Mesenchymal stem cell (in vitro differentiated cells and primary cell): Measurements from ENCODE around the gene MAPK12.

Experiments
- DNase-seq: peaks from one replicate; pipeline ENCODE4 v3.0.0-alpha.2; 2013
- H2AFZ ChIP-seq: one replicate; pipeline ENCODE4 v1.6.1; 2013; ENCODE audit warnings: low read depth, mild to moderate bottlenecking, control low read depth, inconsistent platforms, low read length, moderate library complexity
- H2AK5ac ChIP-seq: 2 replicates; pipeline ENCODE4 v1.6.1; 2013; ENCODE audit warnings: low read length, moderate library complexity, mild to moderate bottlenecking, inconsistent platforms; ENCODE audit not compliant: severe bottlenecking
- H2BK120ac ChIP-seq: one replicate; pipeline ENCODE4 v1.6.1; 2013; ENCODE audit warnings: low read depth, mild to moderate bottlenecking, inconsistent platforms, low read length, moderate library complexity
- H2BK12ac ChIP-seq, 2 experiments: one replicate each; pipeline ENCODE4 v1.6.1; 2013; ENCODE audit warnings: inconsistent platforms in 2 of 2, low read length in 2 of 2, mild to moderate bottlenecking in 2 of 2, moderate library complexity in 2 of 2, control low read depth in 1 of 2
- H2BK15ac ChIP-seq: one replicate; pipeline ENCODE4 v1.6.1; 2013; ENCODE audit warnings: mild to moderate bottlenecking, low read depth, inconsistent platforms; ENCODE audit not compliant: poor library complexity, severe bottlenecking
- H2BK5ac ChIP-seq: 2 replicates; pipeline ENCODE4 v1.6.1; 2013; ENCODE audit warnings: low read depth, mild to moderate bottlenecking, low read length, control low read depth, inconsistent platforms; ENCODE audit not compliant: poor library complexity, severe bottlenecking
- H3K14ac ChIP-seq, 2 experiments: one replicate each; pipeline ENCODE4 v1.6.1; 2013; ENCODE audit warnings: inconsistent platforms in 2 of 2, low read length in 2 of 2, control low read depth in 1 of 2, mild to moderate bottlenecking in 1 of 2, moderate library complexity in 1 of 2
- H3K18ac ChIP-seq, 2 experiments: one replicate each; pipeline ENCODE4 v1.6.1; 2013; ENCODE audit warnings: inconsistent platforms in 2 of 2, low read length in 2 of 2, control low read depth in 1 of 2, low read depth in 1 of 2, mild to moderate bottlenecking in 1 of 2
- H3K23ac ChIP-seq, 2 experiments: one replicate each; pipeline ENCODE4 v1.6.1; 2013; ENCODE audit warnings: inconsistent platforms in 2 of 2, low read length in 2 of 2, mild to moderate bottlenecking in 2 of 2, moderate library complexity in 2 of 2, control low read depth in 1 of 2
- H3K27ac ChIP-seq: 2 replicates; pipeline ENCODE4 v1.5.1; 2013; ENCODE audit warnings: mild to moderate bottlenecking, moderate library complexity, low read length, control low read depth, inconsistent platforms; ENCODE audit not compliant: poor library complexity, severe bottlenecking
- H3K27me3 ChIP-seq, 2 experiments: 2 replicates each; pipeline versions ENCODE4 v1.6.1 to v1.7.0; 2013; ENCODE audit warnings: low read length in 2 of 2, mild to moderate bottlenecking in 2 of 2, moderate library complexity in 2 of 2, control low read depth in 1 of 2, inconsistent platforms in 1 of 2; ENCODE audit not compliant: control insufficient read depth in 1 of 2, insufficient read depth in 1 of 2
- H3K36me3 ChIP-seq, 2 experiments: 2 replicates each; pipeline versions ENCODE4 v1.6.1 to v1.7.0; 2013; ENCODE audit warnings: low read length in 2 of 2, control low read depth in 1 of 2, inconsistent platforms in 1 of 2, low read depth in 1 of 2, mild to moderate bottlenecking in 1 of 2; ENCODE audit not compliant: insufficient read depth in 2 of 2, control insufficient read depth in 1 of 2
- H3K4ac ChIP-seq, 2 experiments: one replicate each; pipeline ENCODE4 v1.6.1; 2013; ENCODE audit warnings: inconsistent platforms in 2 of 2, low read length in 2 of 2, mild to moderate bottlenecking in 2 of 2, moderate library complexity in 2 of 2, control low read depth in 1 of 2, low read depth in 1 of 2
- H3K4me1 ChIP-seq: 2 replicates; pipeline ENCODE4 v1.6.1; 2013; ENCODE audit warnings: low read depth, low read length, control low read depth; ENCODE audit not compliant: control insufficient read depth, insufficient read depth
- H3K4me2 ChIP-seq: 2 replicates; pipeline ENCODE4 v1.6.1; 2013; ENCODE audit warnings: low read length, mild to moderate bottlenecking, inconsistent platforms; ENCODE audit not compliant: poor library complexity, severe bottlenecking
- H3K4me3 ChIP-seq, 2 experiments: 2 replicates each; pipeline versions ENCODE4 v1.5.1 to v1.7.0; 2013; ENCODE audit warnings: low read length in 2 of 2, mild to moderate bottlenecking in 2 of 2, control low read depth in 1 of 2, low read depth in 1 of 2; ENCODE audit not compliant: insufficient read depth in 1 of 2
- H3K79me1 ChIP-seq: replicated peaks from 2 replicates; pipeline ENCODE4 v1.6.1; 2013; ENCODE audit warnings: mild to moderate bottlenecking, control low read depth, low read length, inconsistent platforms; ENCODE audit not compliant: poor library complexity, severe bottlenecking
- H3K9ac ChIP-seq: 2 replicates; pipeline ENCODE4 v1.7.0; 2013; ENCODE audit warnings: mild to moderate bottlenecking, low read length, moderate library complexity
- H3K9me3 ChIP-seq: 2 replicates; pipeline ENCODE4 v1.7.0; 2013; ENCODE audit warnings: mild to moderate bottlenecking, low read length; ENCODE audit not compliant: control insufficient read depth
- H4K8ac ChIP-seq: one replicate; pipeline ENCODE4 v1.6.1; 2013; ENCODE audit warnings: inconsistent platforms, mild to moderate bottlenecking, low read length, moderate library complexity
- H4K91ac ChIP-seq: one replicate; pipeline ENCODE4 v1.6.1; 2013; ENCODE audit warnings: mild to moderate bottlenecking, low read length, inconsistent platforms
- WGBS: methylation state at CpG from one replicate; pipeline ENCODE4 v1.1.7; 2013; ENCODE audit warnings: mixed read lengths; 5-methylcytosine and 5-hydroxymethylcytosine counted together

MAPK12 gene

DNA sequence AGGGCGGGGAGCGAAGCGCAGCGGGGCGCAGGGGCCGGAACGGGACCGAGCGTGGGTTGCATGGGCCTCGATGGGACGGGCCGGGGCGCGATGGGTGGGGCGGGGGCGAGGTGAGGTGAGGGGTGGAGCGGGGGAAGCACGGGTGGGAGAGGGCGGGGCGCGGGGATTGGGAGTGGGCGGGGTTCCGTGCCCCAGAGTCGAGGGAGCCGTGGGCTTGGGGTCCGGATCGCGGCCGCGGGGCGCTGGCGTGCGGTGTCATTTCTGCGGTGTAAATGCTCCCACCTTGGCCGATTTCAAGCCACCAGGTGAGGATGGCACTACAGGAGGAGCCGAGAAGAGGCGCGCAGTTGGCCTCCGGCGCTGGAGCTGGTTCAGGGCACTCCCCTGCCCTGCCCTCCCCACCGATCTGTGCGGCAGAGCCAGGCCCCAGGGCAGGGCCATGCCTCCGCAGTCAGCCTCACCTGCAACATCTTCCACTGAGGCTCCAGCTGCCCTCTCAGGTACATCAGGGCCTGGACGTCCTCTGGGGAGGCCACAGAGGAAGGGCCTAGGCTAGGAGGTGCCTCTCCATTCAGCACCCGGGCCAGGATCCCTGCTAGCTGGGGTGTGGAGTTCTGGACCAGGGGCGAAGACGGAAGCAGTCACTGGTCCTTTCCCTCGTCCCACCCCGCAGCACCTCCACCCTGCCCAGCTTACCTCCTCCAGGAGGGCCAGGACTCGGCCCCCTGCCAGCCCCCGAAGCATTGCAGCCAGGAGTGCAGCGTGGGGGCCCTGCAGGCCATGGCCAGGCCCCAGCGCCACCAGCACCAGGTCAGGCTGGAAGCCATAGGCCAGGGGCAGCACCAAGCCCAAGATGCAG is 16.0 kb downstream of the MAPK12 start:
- H2BK12ac ChIP-seq: peak overlapping the region in 1 of 2 experiments; percentile 7
- 22% methylated on average over 26 of the region's 53 CpGs for WGBS
- H3K9me3 ChIP-seq: no peaks in the 10 kb centered on the region
- no peak for DNase-seq
- H3K4me2 ChIP-seq: peak overlapping the region; percentile 87
- no peak overlapping the region for H3K23ac ChIP-seq
- peak overlapping the region; percentile 92 to 93 for H3K4me3 ChIP-seq
- H2BK15ac ChIP-seq: no peak overlapping the region
- H4K91ac ChIP-seq: peak overlapping the region; percentile 93
- peak overlapping the region; percentile 29 to 85 for H3K4ac ChIP-seq
- no peak overlapping the region for H2BK5ac ChIP-seq
- H3K27me3 ChIP-seq: no peaks in the 10 kb centered on the region
- H3K9ac ChIP-seq: peak overlapping the region; percentile 96
- H3K27ac ChIP-seq: peak overlapping the region; percentile 81
- peak overlapping the region; percentile 54 for H2AFZ ChIP-seq
- H3K14ac ChIP-seq: peak overlapping the region in 1 of 2 experiments; percentile 93
- H4K8ac ChIP-seq: peak overlapping the region; percentile 94
- peak overlapping the region; percentile 85 to 97 for H3K18ac ChIP-seq
- peaks cover 48% of the 10 kb centered on the region for H3K4me1 ChIP-seq
- peaks cover 26 to 51% of the 10 kb centered on the region in 2 experiments for H3K36me3 ChIP-seq
- no peak overlapping the region for H2AK5ac ChIP-seq
- peak overlapping the region; percentile 8 for H2BK120ac ChIP-seq
- H3K79me1 ChIP-seq: peaks cover 37% of the 10 kb centered on the region

DNA sequence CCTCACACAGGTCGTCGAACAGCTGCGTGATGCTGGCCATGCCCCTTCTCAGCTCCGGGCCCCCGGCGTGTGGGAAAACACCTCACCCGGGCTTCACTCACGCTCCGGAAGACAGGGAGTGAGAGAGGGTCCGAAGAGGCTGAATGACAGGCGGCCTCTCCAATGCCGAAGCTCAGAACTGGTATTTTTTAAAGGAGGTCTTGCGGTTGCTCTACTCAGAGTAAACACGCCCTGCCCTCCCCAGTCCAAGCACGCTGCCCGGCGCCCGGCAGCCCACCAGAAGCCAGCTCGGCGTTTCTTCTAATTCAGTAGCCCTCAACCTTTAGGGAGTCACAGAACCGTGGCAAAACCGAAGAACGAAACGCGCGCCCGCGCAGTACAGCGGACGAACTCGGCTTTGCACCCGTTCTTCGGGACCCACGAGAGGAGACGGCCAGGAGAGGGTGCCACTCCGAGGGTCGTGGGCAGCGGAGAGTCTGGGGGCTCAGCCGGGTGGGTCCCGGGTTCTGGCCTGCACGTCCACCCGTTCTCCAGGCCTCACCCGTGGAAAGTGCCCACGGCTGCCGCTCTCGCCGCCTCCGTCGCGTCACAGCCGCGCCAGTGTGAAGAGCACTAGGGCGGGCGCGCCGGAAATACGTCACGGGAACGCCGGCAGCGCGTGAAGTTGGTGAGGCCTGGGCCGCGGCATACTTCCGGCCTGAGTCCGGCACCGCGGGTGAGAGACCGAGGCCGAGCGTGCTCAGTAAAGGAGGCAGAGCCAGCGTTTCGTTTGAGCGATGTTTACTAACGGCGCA is 16.9 kb downstream of the MAPK12 start, which contains the start of gene TUBGCP6:
TSS of gene TUBGCP6 (minus strand) at position 604 of the 794 bp plus-strand sequence. CDS start at position 40, 564 bp downstream.
- Histone ChIP-seq H2BK120ac (peak within 1 kb of the TSS; percentile 8), H3K23ac (peak within 1 kb of the TSS in 1 of 2 experiments; percentile 48)
- WGBS: under 1% methylated on average over 70 of the region's 76 CpGs

DNA sequence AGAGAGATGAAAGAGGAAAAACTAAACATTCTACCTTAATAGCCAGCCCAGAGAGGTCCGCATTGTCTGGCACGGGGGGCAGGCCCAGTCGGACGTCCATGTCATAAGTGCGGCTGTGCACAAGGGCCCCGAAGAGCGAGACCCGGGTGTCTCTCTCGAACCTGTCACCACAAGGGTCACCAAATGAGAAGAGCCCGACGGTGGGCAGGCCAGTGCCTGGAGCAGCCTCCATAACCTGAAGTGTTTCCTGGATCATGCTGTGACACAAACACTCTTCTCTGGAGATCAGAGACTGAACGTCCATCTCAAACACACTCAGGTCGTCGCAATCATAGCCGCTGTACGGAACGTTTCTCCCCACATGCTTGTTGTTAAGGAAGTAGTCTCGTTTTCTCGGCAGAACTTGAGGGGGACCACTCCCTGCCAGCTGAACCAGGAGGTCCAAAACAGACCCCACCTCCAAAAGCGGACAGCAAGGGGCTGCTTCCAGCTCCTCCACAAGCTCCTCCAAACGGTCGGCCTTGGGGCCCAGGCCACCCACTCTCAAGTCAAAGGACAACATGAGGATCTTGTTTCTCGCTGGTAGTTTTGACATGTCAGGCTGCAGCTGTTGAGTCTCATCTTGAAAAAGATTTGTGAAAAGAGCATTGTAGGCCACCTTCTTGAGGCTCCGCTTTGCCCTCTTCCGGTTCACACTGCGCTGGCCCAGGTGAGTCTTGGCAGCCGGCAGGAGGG is 17.6 kb downstream of the MAPK12 start:
- H3K18ac ChIP-seq: no peak overlapping the region
- H3K4me2 ChIP-seq: peak overlapping the region; percentile 96
- H3K27ac ChIP-seq: no peak overlapping the region
- H3K23ac ChIP-seq: peak overlapping the region in 1 of 2 experiments; percentile 48
- H3K9me3 ChIP-seq: no peaks in the 10 kb centered on the region
- no peak overlapping the region for H3K14ac ChIP-seq
- H2AK5ac ChIP-seq: peak overlapping the region; percentile 26
- no peak overlapping the region for H2AFZ ChIP-seq
- H3K79me1 ChIP-seq: peaks cover 35% of the 10 kb centered on the region
- H3K9ac ChIP-seq: peak overlapping the region; percentile 96
- peak; percentile 37 for DNase-seq
- H3K36me3 ChIP-seq: peaks cover 36 to 51% of the 10 kb centered on the region in 2 experiments
- H2BK12ac ChIP-seq: no peak overlapping the region
- peak overlapping the region; percentile 38 to 59 for H3K4ac ChIP-seq
- no peak overlapping the region for H4K91ac ChIP-seq
- peaks cover 37% of the 10 kb centered on the region for H3K4me1 ChIP-seq
- no peak overlapping the region for H2BK5ac ChIP-seq
- H3K4me3 ChIP-seq: peak overlapping the region; percentile 92 to 93
- no peak overlapping the region for H2BK15ac ChIP-seq
- WGBS: 56% methylated on average over 26 of the region's 27 CpGs
- H4K8ac ChIP-seq: no peak overlapping the region
- H2BK120ac ChIP-seq: no peak overlapping the region
- no peaks in the 10 kb centered on the region for H3K27me3 ChIP-seq

More for the DNA sequence above, 16.9 kb downstream of the MAPK12 start, which contains the start of gene TUBGCP6:
- Histone ChIP-seq H3K36me3 (peaks cover 32 to 50% of the 10 kb centered on the region in 2 experiments), H3K9me3 (no peaks in the 10 kb centered on the region), H2AK5ac (peak within 1 kb of the TSS; percentile 26), H4K91ac (peak within 1 kb of the TSS; percentile 93), H2BK12ac (peak within 1 kb of the TSS in 1 of 2 experiments; percentile 7), H2BK5ac (no peak within 1 kb of the TSS), H3K14ac (peak within 1 kb of the TSS in 1 of 2 experiments; percentile 93), H3K9ac (peak within 1 kb of the TSS; percentile 96), H3K27me3 (no peaks in the 10 kb centered on the region), H3K4ac (peak within 1 kb of the TSS; percentile 84 to 85), H3K4me3 (peak within 1 kb of the TSS; percentile 92 to 93), H3K79me1 (peaks cover 36% of the 10 kb centered on the region), H4K8ac (peak within 1 kb of the TSS; percentile 99), H2AFZ (peak within 1 kb of the TSS; percentile 54), H3K4me1 (peaks cover 40% of the 10 kb centered on the region), H3K18ac (peak within 1 kb of the TSS; percentile 85 to 97), H3K4me2 (peak within 1 kb of the TSS; percentile 96), H2BK15ac (no peak within 1 kb of the TSS), H3K27ac (peak within 1 kb of the TSS; percentile 81)
- peak; percentile 95 for DNase-seq
